Measurements from ENCODE around the gene HIGD1B. TPM values are rescaled to one million over a fixed set of nuclear protein-coding genes. Genes with fewer than 3 reads are reported as not detected.

HIGD1B gene
- total RNA-seq, 2 experiments from 2014 or later: not detected

DNA sequence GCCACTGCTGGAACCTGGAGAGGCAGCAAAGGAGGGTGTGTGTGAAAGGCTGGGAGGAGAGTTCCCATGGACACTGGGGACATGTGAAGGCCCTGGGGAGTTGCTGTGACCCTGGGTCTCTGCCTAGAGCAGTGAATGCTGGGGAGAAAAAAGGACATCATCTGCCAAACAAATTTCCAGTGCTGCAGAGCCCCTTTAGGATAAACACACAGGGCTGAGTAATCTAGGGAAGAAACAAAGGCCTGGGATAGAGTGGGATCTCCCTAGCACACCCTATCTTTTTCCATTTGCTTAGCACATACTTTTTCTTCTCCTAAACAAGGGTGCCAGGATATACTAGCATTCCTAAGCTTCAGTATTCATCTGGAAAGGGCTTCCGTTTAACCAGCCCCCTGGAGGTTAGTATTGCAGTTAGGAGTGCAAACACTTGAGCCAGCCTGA lies 3.3 kb upstream of the HIGD1B start:
- H3K4me2 ChIP-seq (ENCODE audit: low read length): no peak overlapping the region
- no peaks in the 10 kb centered on the region for H4K20me1 ChIP-seq (ENCODE audit: insufficient read depth, low read length)
- no peaks in the 10 kb centered on the region for H3K9me2 ChIP-seq (ENCODE audit: insufficient read depth, low read length)
- no peak overlapping the region for H2AFZ ChIP-seq (ENCODE audit: low read length)
- H3K27ac ChIP-seq (ENCODE audit: low read depth, low read length, poor library complexity, severe bottlenecking): no peak overlapping the region
- no peaks in the 10 kb centered on the region for H3K79me2 ChIP-seq (ENCODE audit: insufficient read depth, low read depth, low read length)
- BruUV-seq (replicated peaks): no TSS peak
- H3K36me3 ChIP-seq (ENCODE audit: insufficient read depth, low read length): peaks cover 11% of the 10 kb centered on the region; the same call in 1 of the 2 replicates
- intact Hi-C loops (cut with micrococcal nuclease; ENCODE audit: unreplicated experiment): no loop called here
- POLR2A ChIA-PET: no interaction called here
- CTCF ChIA-PET (ENCODE audit: unreplicated experiment): no interaction called here
- TF ChIP-seq, protein P1, sequence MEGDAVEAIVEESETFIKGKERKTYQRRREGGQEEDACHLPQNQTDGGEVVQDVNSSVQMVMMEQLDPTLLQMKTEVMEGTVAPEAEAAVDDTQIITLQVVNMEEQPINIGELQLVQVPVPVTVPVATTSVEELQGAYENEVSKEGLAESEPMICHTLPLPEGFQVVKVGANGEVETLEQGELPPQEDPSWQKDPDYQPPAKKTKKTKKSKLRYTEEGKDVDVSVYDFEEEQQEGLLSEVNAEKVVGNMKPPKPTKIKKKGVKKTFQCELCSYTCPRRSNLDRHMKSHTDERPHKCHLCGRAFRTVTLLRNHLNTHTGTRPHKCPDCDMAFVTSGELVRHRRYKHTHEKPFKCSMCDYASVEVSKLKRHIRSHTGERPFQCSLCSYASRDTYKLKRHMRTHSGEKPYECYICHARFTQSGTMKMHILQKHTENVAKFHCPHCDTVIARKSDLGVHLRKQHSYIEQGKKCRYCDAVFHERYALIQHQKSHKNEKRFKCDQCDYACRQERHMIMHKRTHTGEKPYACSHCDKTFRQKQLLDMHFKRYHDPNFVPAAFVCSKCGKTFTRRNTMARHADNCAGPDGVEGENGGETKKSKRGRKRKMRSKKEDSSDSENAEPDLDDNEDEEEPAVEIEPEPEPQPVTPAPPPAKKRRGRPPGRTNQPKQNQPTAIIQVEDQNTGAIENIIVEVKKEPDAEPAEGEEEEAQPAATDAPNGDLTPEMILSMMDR (conservative IDR thresholded peaks at IDR 0.05; ENCODE audit: low read length): no peak
- no peak for TF ChIP-seq EZH2phosphoT487 (IDR thresholded peaks at IDR 0.05; ENCODE audit: borderline replicate concordance, low read depth, low read length)
- no peak overlapping the region for H3K4me3 ChIP-seq (ENCODE audit: low read depth, low read length, poor library complexity, severe bottlenecking)
- H3K9me3 ChIP-seq (ENCODE audit: low read length): no peaks in the 10 kb centered on the region
- H3K4me1 ChIP-seq (ENCODE audit: insufficient read depth, low read length, poor library complexity, severe bottlenecking): no peaks in the 10 kb centered on the region
- DNase-seq (ENCODE audit: low spot score): no peak

- Histone ChIP-seq H3K9me2 (ENCODE audit: insufficient read depth, low read length) (no peaks in the 10 kb centered on the region), H3K79me2 (ENCODE audit: insufficient read depth, low read depth, low read length) (no peaks in the 10 kb centered on the region), H2AFZ (ENCODE audit: low read length) (no peak overlapping the region), H3K36me3 (ENCODE audit: insufficient read depth, low read length) (peaks cover 29% of the 10 kb centered on the region), H3K4me2 (ENCODE audit: low read length) (no peak overlapping the region), H3K9me3 (ENCODE audit: low read length) (no peaks in the 10 kb centered on the region), H3K27ac (ENCODE audit: low read depth, low read length, poor library complexity, severe bottlenecking) (no peak overlapping the region), H3K4me1 (ENCODE audit: insufficient read depth, low read length, poor library complexity, severe bottlenecking) (no peaks in the 10 kb centered on the region), H3K4me3 (ENCODE audit: low read depth, low read length, poor library complexity, severe bottlenecking) (no peak overlapping the region), H4K20me1 (ENCODE audit: insufficient read depth, low read length) (no peaks in the 10 kb centered on the region)
- ChIA-PET CTCF (ENCODE audit: unreplicated experiment) (no interaction called here), POLR2A (no interaction called here)
- BruUV-seq (replicated peaks): no TSS peak
- DNase-seq (ENCODE audit: low spot score): no peak
- TF ChIP-seq, protein P1 (conservative IDR thresholded peaks at IDR 0.05; ENCODE audit: low read length): no peak
- TF ChIP-seq EZH2phosphoT487 (IDR thresholded peaks at IDR 0.05; ENCODE audit: borderline replicate concordance, low read depth, low read length): no peak
- intact Hi-C loops (cut with micrococcal nuclease; ENCODE audit: unreplicated experiment): no loop called here
Observed at GRCh38 chr17:44846206-44846605, 1.5 kb upstream of the HIGD1B start.

- no peak overlapping the region for H3K4me3 ChIP-seq (ENCODE audit: low read depth, low read length, poor library complexity, severe bottlenecking)
- no peaks in the 10 kb centered on the region for H3K79me2 ChIP-seq (ENCODE audit: insufficient read depth, low read depth, low read length)
- H3K4me2 ChIP-seq (ENCODE audit: low read length): no peak overlapping the region
- H3K9me3 ChIP-seq (ENCODE audit: low read length): no peaks in the 10 kb centered on the region
- TF ChIP-seq EZH2phosphoT487 (IDR thresholded peaks at IDR 0.05; ENCODE audit: borderline replicate concordance, low read depth, low read length): no peak
- TF ChIP-seq, protein P1 (conservative IDR thresholded peaks at IDR 0.05; ENCODE audit: low read length): no peak
- H3K36me3 ChIP-seq (ENCODE audit: insufficient read depth, low read length): peaks cover 49% of the 10 kb centered on the region
- H3K4me1 ChIP-seq (ENCODE audit: insufficient read depth, low read length, poor library complexity, severe bottlenecking): no peaks in the 10 kb centered on the region
- no peak overlapping the region for H2AFZ ChIP-seq (ENCODE audit: low read length)
- ChIA-PET POLR2A (no interaction called here), CTCF (ENCODE audit: unreplicated experiment) (no interaction called here)
- H3K9me2 ChIP-seq (ENCODE audit: insufficient read depth, low read length): no peaks in the 10 kb centered on the region
- no peak overlapping the region for H3K27ac ChIP-seq (ENCODE audit: low read depth, low read length, poor library complexity, severe bottlenecking)
- DNase-seq (ENCODE audit: low spot score): no peak
- no peaks in the 10 kb centered on the region for H4K20me1 ChIP-seq (ENCODE audit: insufficient read depth, low read length)
- no TSS peak for BruUV-seq (replicated peaks)
- intact Hi-C loops (cut with micrococcal nuclease; ENCODE audit: unreplicated experiment): no loop called here
Observed at GRCh38 chr17:44848257-44848795, 643 bp downstream of the HIGD1B start.

All from OCI-LY7 (cell line).